ENCODE data around the gene RALGAPB. TPM values are rescaled to one million over a fixed set of nuclear protein-coding genes. Genes with fewer than 3 reads are reported as not detected.

RALGAPB gene
- total RNA-seq, 2 experiments from 2014 or later = 30.4 to 31.9 TPM

GRCh38 chr20:38581013-38581412 lies 108.4 kb downstream of the RALGAPB start, which contains the start of gene ADIG:
ADIG (plus strand) TSS chr20:38581197; CDS start chr20:38581251, 54 bp downstream.
- ChIA-PET POLR2A (no interaction called here), CTCF (interaction anchor here (0.5 kb wide), 1 partner anchor 1253 kb away, joined by 4 read pairs; no protein-coding TSS in a partner anchor)
- ATAC-seq (ENCODE audit: poor library complexity) (no peak), DNase-seq (no peak)
- no peaks in the 10 kb centered on the region for H3K36me3 ChIP-seq (ENCODE audit: insufficient read depth, low read length)
- H3K4me1 ChIP-seq (ENCODE audit: insufficient read depth, low read length) = no peaks in the 10 kb centered on the region
- TF ChIP-seq, protein P1, sequence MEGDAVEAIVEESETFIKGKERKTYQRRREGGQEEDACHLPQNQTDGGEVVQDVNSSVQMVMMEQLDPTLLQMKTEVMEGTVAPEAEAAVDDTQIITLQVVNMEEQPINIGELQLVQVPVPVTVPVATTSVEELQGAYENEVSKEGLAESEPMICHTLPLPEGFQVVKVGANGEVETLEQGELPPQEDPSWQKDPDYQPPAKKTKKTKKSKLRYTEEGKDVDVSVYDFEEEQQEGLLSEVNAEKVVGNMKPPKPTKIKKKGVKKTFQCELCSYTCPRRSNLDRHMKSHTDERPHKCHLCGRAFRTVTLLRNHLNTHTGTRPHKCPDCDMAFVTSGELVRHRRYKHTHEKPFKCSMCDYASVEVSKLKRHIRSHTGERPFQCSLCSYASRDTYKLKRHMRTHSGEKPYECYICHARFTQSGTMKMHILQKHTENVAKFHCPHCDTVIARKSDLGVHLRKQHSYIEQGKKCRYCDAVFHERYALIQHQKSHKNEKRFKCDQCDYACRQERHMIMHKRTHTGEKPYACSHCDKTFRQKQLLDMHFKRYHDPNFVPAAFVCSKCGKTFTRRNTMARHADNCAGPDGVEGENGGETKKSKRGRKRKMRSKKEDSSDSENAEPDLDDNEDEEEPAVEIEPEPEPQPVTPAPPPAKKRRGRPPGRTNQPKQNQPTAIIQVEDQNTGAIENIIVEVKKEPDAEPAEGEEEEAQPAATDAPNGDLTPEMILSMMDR (IDR thresholded peaks at IDR 0.05) = no peak
- H3K9me3 Mint-ChIP-seq = no peaks in the 10 kb centered on the region
- peaks cover 0 to 5% of the 10 kb centered on the region in 2 experiments for H3K27me3 ChIP-seq (ENCODE audit: control insufficient read depth in 1 of 2, insufficient read depth in 2 of 2, low read length in 2 of 2)
- H3K27me3 Mint-ChIP-seq = no peaks in the 10 kb centered on the region
- peaks cover 0 to 4% of the 10 kb centered on the region in 2 experiments for H3K9me3 ChIP-seq (ENCODE audit: control insufficient read depth in 1 of 2, insufficient read depth in 1 of 2, low read length in 2 of 2)
- no peak within 1 kb of the TSS for H3K4me3 ChIP-seq (ENCODE audit: low read length)
- no peak within 1 kb of the TSS for H3K4me3 Mint-ChIP-seq
- no peak within 1 kb of the TSS for H3K27ac ChIP-seq (ENCODE audit: low read depth in 1 of 2, low read length in 2 of 2)
- H3K36me3 Mint-ChIP-seq (ENCODE audit: low read depth) = peaks cover 10% of the 10 kb centered on the region
- intact Hi-C loops (cut with DNase I, micrococcal nuclease) = no loop called here
- no peaks in the 10 kb centered on the region for H3K4me1 Mint-ChIP-seq (ENCODE audit: low read depth)
- H3K27ac Mint-ChIP-seq = no peak within 1 kb of the TSS

DNA sequence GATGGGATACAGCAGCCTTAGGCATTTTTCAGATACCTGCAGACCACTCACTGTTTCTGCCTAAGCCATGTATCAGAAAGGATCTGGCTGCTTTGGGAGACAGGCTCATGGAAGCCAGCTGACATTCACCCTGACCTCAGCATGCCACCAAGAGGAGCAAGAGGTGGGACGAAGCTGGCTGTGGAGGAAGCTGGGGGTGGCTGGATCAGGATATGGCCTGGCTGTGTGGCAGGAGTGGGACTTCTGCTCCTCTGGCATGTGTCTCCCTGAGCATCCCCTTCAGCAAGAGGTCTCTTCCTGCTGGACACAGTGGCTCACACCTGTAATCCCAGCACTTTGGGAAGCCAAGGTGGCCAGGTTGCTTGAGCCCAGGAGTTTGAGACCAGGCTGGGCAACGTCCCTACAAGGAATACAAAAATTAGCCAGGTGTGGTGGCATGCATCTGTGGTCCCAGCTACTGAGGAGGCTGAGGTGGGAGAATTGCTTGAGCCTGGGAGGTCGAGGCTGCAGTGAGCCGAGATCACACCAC lies 109.3 kb downstream of the RALGAPB start:
- CTCF ChIA-PET = no interaction called here
- H3K36me3 ChIP-seq (ENCODE audit: insufficient read depth, low read length) = no peaks in the 10 kb centered on the region
- intact Hi-C loops (cut with DNase I, micrococcal nuclease) = no loop called here
- Mint-ChIP-seq H3K36me3 (ENCODE audit: low read depth) (peaks cover 1% of the 10 kb centered on the region), H3K4me1 (ENCODE audit: low read depth) (no peaks in the 10 kb centered on the region), H3K4me3 (no peak overlapping the region), H3K27ac (no peak overlapping the region), H3K27me3 (peaks cover 3% of the 10 kb centered on the region), H3K9me3 (no peaks in the 10 kb centered on the region)
- DNase-seq = no peak
- POLR2A ChIA-PET = no interaction called here
- no peak for ATAC-seq (ENCODE audit: poor library complexity)
- peaks cover 0 to 5% of the 10 kb centered on the region in 2 experiments for H3K27me3 ChIP-seq (ENCODE audit: control insufficient read depth in 1 of 2, insufficient read depth in 2 of 2, low read length in 2 of 2)
- H3K9me3 ChIP-seq (ENCODE audit: control insufficient read depth in 1 of 2, insufficient read depth in 1 of 2, low read length in 2 of 2) = peaks cover 0 to 7% of the 10 kb centered on the region in 2 experiments
- no peak overlapping the region for H3K27ac ChIP-seq (ENCODE audit: low read depth in 1 of 2, low read length in 2 of 2)
- no peaks in the 10 kb centered on the region for H3K4me1 ChIP-seq (ENCODE audit: insufficient read depth, low read length)
- no peak overlapping the region for H3K4me3 ChIP-seq (ENCODE audit: low read length)
- TF ChIP-seq, protein P1 (IDR thresholded peaks at IDR 0.05) = no peak

DNA sequence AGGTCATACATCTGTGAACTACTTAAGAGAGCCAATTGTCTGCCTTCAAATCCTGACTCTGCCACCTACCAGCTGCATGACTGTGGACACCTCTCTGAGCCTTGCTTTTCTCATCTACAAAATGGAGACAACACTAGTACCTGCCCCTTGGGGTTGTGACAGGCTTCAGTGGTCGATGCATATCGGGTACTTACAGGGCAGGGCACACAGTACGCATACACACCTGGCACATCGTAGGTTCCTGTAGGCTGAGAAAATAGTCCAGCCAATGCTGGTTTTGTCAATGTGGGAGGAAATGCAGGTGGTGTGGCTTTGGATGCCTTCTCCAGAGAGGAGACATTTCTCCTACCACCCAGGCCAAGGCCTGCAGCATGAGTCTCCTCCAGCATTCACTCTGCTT lies 110.7 kb downstream of the RALGAPB start:
- CTCF ChIA-PET = no interaction called here
- H3K27me3 ChIP-seq (ENCODE audit: control insufficient read depth in 1 of 2, insufficient read depth in 2 of 2, low read length in 2 of 2) = peaks cover 0 to 5% of the 10 kb centered on the region in 2 experiments
- no peaks in the 10 kb centered on the region for H3K36me3 ChIP-seq (ENCODE audit: insufficient read depth, low read length)

More for the DNA sequence above, 110.7 kb downstream of the RALGAPB start:
- H3K27ac Mint-ChIP-seq = no peak overlapping the region
- no peaks in the 10 kb centered on the region for H3K4me1 Mint-ChIP-seq (ENCODE audit: low read depth)
- Histone ChIP-seq H3K9me3 (ENCODE audit: control insufficient read depth in 1 of 2, insufficient read depth in 1 of 2, low read length in 2 of 2) (peaks cover 0 to 7% of the 10 kb centered on the region in 2 experiments), H3K4me3 (ENCODE audit: low read length) (no peak overlapping the region), H3K27ac (ENCODE audit: low read depth in 1 of 2, low read length in 2 of 2) (no peak overlapping the region), H3K4me1 (ENCODE audit: insufficient read depth, low read length) (no peaks in the 10 kb centered on the region)
- H3K36me3 Mint-ChIP-seq (ENCODE audit: low read depth) = no peaks in the 10 kb centered on the region
- DNase-seq (no peak), ATAC-seq (ENCODE audit: poor library complexity) (no peak)
- intact Hi-C loops (cut with DNase I, micrococcal nuclease) = no loop called here
- H3K9me3 Mint-ChIP-seq = no peaks in the 10 kb centered on the region
- POLR2A ChIA-PET = no interaction called here
- H3K27me3 Mint-ChIP-seq = peaks cover 8% of the 10 kb centered on the region
- H3K4me3 Mint-ChIP-seq = no peak overlapping the region
- TF ChIP-seq, protein P1 (IDR thresholded peaks at IDR 0.05) = no peak

All from CD4-positive, alpha-beta T cell (primary cell).